ENCODE results near the gene CTXND1.
A peak's percentile ranks its signal among the peaks of the same experiment; 100 is the strongest.

CTXND1 gene

GRCh38 chr15:80246425-80246894 lies 5.6 kb downstream of the CTXND1 start:
- Histone ChIP-seq H2AK5ac (ENCODE audit: low read length, severe bottlenecking) (no peak overlapping the region), H2BK12ac (ENCODE audit: low read length in 2 of 2) (no peak overlapping the region), H3K4me2 (ENCODE audit: low read length, poor library complexity, severe bottlenecking) (no peak overlapping the region), H2BK5ac (ENCODE audit: low read depth, low read length, poor library complexity, severe bottlenecking) (no peak overlapping the region), H3K9ac (ENCODE audit: low read length) (no peak overlapping the region), H4K91ac (ENCODE audit: low read length) (no peak overlapping the region), H3K4ac (ENCODE audit: low read depth in 1 of 2, low read length in 2 of 2) (no peak overlapping the region), H4K8ac (ENCODE audit: low read length) (no peak overlapping the region), H3K4me1 (ENCODE audit: control insufficient read depth, insufficient read depth, low read depth, low read length) (peaks cover 1% of the 10 kb centered on the region), H3K27ac (ENCODE audit: low read length, poor library complexity, severe bottlenecking) (no peak overlapping the region), H3K14ac (ENCODE audit: low read length in 2 of 2) (no peak overlapping the region), H3K27me3 (ENCODE audit: control insufficient read depth in 1 of 2, insufficient read depth in 1 of 2, low read length in 2 of 2) (peaks cover 80 to 97% of the 10 kb centered on the region in 2 experiments), H3K9me3 (ENCODE audit: control insufficient read depth, low read length) (no peaks in the 10 kb centered on the region), H2BK15ac (ENCODE audit: low read depth, poor library complexity, severe bottlenecking) (no peak overlapping the region), H3K4me3 (ENCODE audit: insufficient read depth in 1 of 2, low read depth in 1 of 2, low read length in 2 of 2) (no peak overlapping the region), H3K18ac (ENCODE audit: low read depth in 1 of 2, low read length in 2 of 2) (no peak overlapping the region), H3K79me1 (replicated peaks; ENCODE audit: low read length, poor library complexity, severe bottlenecking) (no peaks in the 10 kb centered on the region), H2AFZ (ENCODE audit: low read depth, low read length) (no peak overlapping the region), H3K23ac (ENCODE audit: low read length in 2 of 2) (no peak overlapping the region), H2BK120ac (ENCODE audit: low read depth, low read length) (no peak overlapping the region), H3K36me3 (ENCODE audit: control insufficient read depth in 1 of 2, insufficient read depth in 2 of 2, low read depth in 1 of 2, low read length in 2 of 2) (no peaks in the 10 kb centered on the region)
- WGBS, result 85% methylated on average over 7 of the region's 7 CpGs
- no peak for DNase-seq

- no peak overlapping the region for H3K27ac ChIP-seq (ENCODE audit: low read length, poor library complexity, severe bottlenecking)
- no peak overlapping the region for H2AK5ac ChIP-seq (ENCODE audit: low read length, severe bottlenecking)
- WGBS, result 82% methylated on average over 3 of the region's 3 CpGs
- no peak overlapping the region for H3K14ac ChIP-seq (ENCODE audit: low read length in 2 of 2)
- H3K27me3 ChIP-seq (ENCODE audit: control insufficient read depth in 1 of 2, insufficient read depth in 1 of 2, low read length in 2 of 2), result peaks cover 51 to 77% of the 10 kb centered on the region in 2 experiments
- no peak overlapping the region for H3K4me2 ChIP-seq (ENCODE audit: low read length, poor library complexity, severe bottlenecking)
- H2BK12ac ChIP-seq (ENCODE audit: low read length in 2 of 2), result no peak overlapping the region
- no peak overlapping the region for H4K91ac ChIP-seq (ENCODE audit: low read length)
- H2BK5ac ChIP-seq (ENCODE audit: low read depth, low read length, poor library complexity, severe bottlenecking), result no peak overlapping the region
- H3K4me3 ChIP-seq (ENCODE audit: insufficient read depth in 1 of 2, low read depth in 1 of 2, low read length in 2 of 2), result no peak overlapping the region
- no peaks in the 10 kb centered on the region for H3K36me3 ChIP-seq (ENCODE audit: control insufficient read depth in 1 of 2, insufficient read depth in 2 of 2, low read depth in 1 of 2, low read length in 2 of 2)
- no peak overlapping the region for H3K18ac ChIP-seq (ENCODE audit: low read depth in 1 of 2, low read length in 2 of 2)
- no peak for DNase-seq
- no peak overlapping the region for H2BK15ac ChIP-seq (ENCODE audit: low read depth, poor library complexity, severe bottlenecking)
- H4K8ac ChIP-seq (ENCODE audit: low read length), result no peak overlapping the region
- H2BK120ac ChIP-seq (ENCODE audit: low read depth, low read length), result no peak overlapping the region
- H3K9me3 ChIP-seq (ENCODE audit: control insufficient read depth, low read length), result no peaks in the 10 kb centered on the region
- no peak overlapping the region for H3K23ac ChIP-seq (ENCODE audit: low read length in 2 of 2)
- H3K4me1 ChIP-seq (ENCODE audit: control insufficient read depth, insufficient read depth, low read depth, low read length), result no peaks in the 10 kb centered on the region
- H3K9ac ChIP-seq (ENCODE audit: low read length), result no peak overlapping the region
- H3K4ac ChIP-seq (ENCODE audit: low read depth in 1 of 2, low read length in 2 of 2), result no peak overlapping the region
- no peak overlapping the region for H2AFZ ChIP-seq (ENCODE audit: low read depth, low read length)
- no peaks in the 10 kb centered on the region for H3K79me1 ChIP-seq (replicated peaks; ENCODE audit: low read length, poor library complexity, severe bottlenecking)
Observed at GRCh38 chr15:80242802-80243201, 9.2 kb downstream of the CTXND1 start.

GRCh38 chr15:80242132-80242769 lies 9.8 kb downstream of the CTXND1 start:
- Histone ChIP-seq H4K8ac (ENCODE audit: low read length) (no peak overlapping the region), H2AFZ (ENCODE audit: low read depth, low read length) (no peak overlapping the region), H3K9ac (ENCODE audit: low read length) (no peak overlapping the region), H4K91ac (ENCODE audit: low read length) (no peak overlapping the region), H3K4me2 (ENCODE audit: low read length, poor library complexity, severe bottlenecking) (no peak overlapping the region), H3K14ac (ENCODE audit: low read length in 2 of 2) (no peak overlapping the region), H2AK5ac (ENCODE audit: low read length, severe bottlenecking) (no peak overlapping the region), H3K27me3 (ENCODE audit: control insufficient read depth in 1 of 2, insufficient read depth in 1 of 2, low read length in 2 of 2) (peaks cover 48 to 72% of the 10 kb centered on the region in 2 experiments), H2BK12ac (ENCODE audit: low read length in 2 of 2) (no peak overlapping the region), H3K4me3 (ENCODE audit: insufficient read depth in 1 of 2, low read depth in 1 of 2, low read length in 2 of 2) (no peak overlapping the region), H3K4me1 (ENCODE audit: control insufficient read depth, insufficient read depth, low read depth, low read length) (no peaks in the 10 kb centered on the region), H3K18ac (ENCODE audit: low read depth in 1 of 2, low read length in 2 of 2) (no peak overlapping the region), H2BK15ac (ENCODE audit: low read depth, poor library complexity, severe bottlenecking) (no peak overlapping the region), H2BK5ac (ENCODE audit: low read depth, low read length, poor library complexity, severe bottlenecking) (no peak overlapping the region), H3K4ac (ENCODE audit: low read depth in 1 of 2, low read length in 2 of 2) (no peak overlapping the region), H3K27ac (ENCODE audit: low read length, poor library complexity, severe bottlenecking) (no peak overlapping the region), H3K9me3 (ENCODE audit: control insufficient read depth, low read length) (no peaks in the 10 kb centered on the region), H3K79me1 (replicated peaks; ENCODE audit: low read length, poor library complexity, severe bottlenecking) (no peaks in the 10 kb centered on the region), H3K36me3 (ENCODE audit: control insufficient read depth in 1 of 2, insufficient read depth in 2 of 2, low read depth in 1 of 2, low read length in 2 of 2) (no peaks in the 10 kb centered on the region), H3K23ac (ENCODE audit: low read length in 2 of 2) (no peak overlapping the region), H2BK120ac (ENCODE audit: low read depth, low read length) (no peak overlapping the region)
- DNase-seq, result peak; percentile 11
- 43% methylated on average over 11 of the region's 11 CpGs for WGBS

GRCh38 chr15:80241508-80241907 lies 10.5 kb downstream of the CTXND1 start:
- H3K4me1 ChIP-seq (ENCODE audit: control insufficient read depth, insufficient read depth, low read depth, low read length), result no peaks in the 10 kb centered on the region
- H4K8ac ChIP-seq (ENCODE audit: low read length), result no peak overlapping the region
- no peak overlapping the region for H3K27ac ChIP-seq (ENCODE audit: low read length, poor library complexity, severe bottlenecking)
- 71% methylated on average over 5 of the region's 5 CpGs for WGBS
- H3K18ac ChIP-seq (ENCODE audit: low read depth in 1 of 2, low read length in 2 of 2), result no peak overlapping the region
- no peak overlapping the region for H3K4me2 ChIP-seq (ENCODE audit: low read length, poor library complexity, severe bottlenecking)
- H2AFZ ChIP-seq (ENCODE audit: low read depth, low read length), result no peak overlapping the region
- no peak overlapping the region for H2BK5ac ChIP-seq (ENCODE audit: low read depth, low read length, poor library complexity, severe bottlenecking)
- H2BK12ac ChIP-seq (ENCODE audit: low read length in 2 of 2), result no peak overlapping the region
- no peaks in the 10 kb centered on the region for H3K79me1 ChIP-seq (replicated peaks; ENCODE audit: low read length, poor library complexity, severe bottlenecking)
- H3K9ac ChIP-seq (ENCODE audit: low read length), result no peak overlapping the region
- H3K23ac ChIP-seq (ENCODE audit: low read length in 2 of 2), result no peak overlapping the region
- peaks cover 40 to 64% of the 10 kb centered on the region in 2 experiments for H3K27me3 ChIP-seq (ENCODE audit: control insufficient read depth in 1 of 2, insufficient read depth in 1 of 2, low read length in 2 of 2)
- no peak overlapping the region for H3K14ac ChIP-seq (ENCODE audit: low read length in 2 of 2)
- H2BK15ac ChIP-seq (ENCODE audit: low read depth, poor library complexity, severe bottlenecking), result no peak overlapping the region
- no peaks in the 10 kb centered on the region for H3K9me3 ChIP-seq (ENCODE audit: control insufficient read depth, low read length)
- no peak overlapping the region for H2AK5ac ChIP-seq (ENCODE audit: low read length, severe bottlenecking)
- H3K36me3 ChIP-seq (ENCODE audit: control insufficient read depth in 1 of 2, insufficient read depth in 2 of 2, low read depth in 1 of 2, low read length in 2 of 2), result no peaks in the 10 kb centered on the region
- no peak overlapping the region for H3K4ac ChIP-seq (ENCODE audit: low read depth in 1 of 2, low read length in 2 of 2)
- no peak for DNase-seq
- H4K91ac ChIP-seq (ENCODE audit: low read length), result no peak overlapping the region
- H3K4me3 ChIP-seq (ENCODE audit: insufficient read depth in 1 of 2, low read depth in 1 of 2, low read length in 2 of 2), result no peak overlapping the region
- no peak overlapping the region for H2BK120ac ChIP-seq (ENCODE audit: low read depth, low read length)

Data from mesenchymal stem cell (in vitro differentiated cells and primary cell).